SK-N-DZ (cell line): ENCODE results near the gene ZC3H7A.

ENCODE experiments used
- DNase-seq: peaks from one replicate; pipeline ENCODE4 v3.0.0-alpha.2; 2015; ENCODE audit warnings: low spot score
- small RNA-seq, 2 experiments: library from RNA; depleted of rRNA; stranded (forward); fragments of <200 nt; gene quantifications; one replicate each; pipeline ENCODE3, GENCODE V24; 2014

Gene ZC3H7A

GRCh38 chr16:11705311-11706025, 91.6 kb downstream of the ZC3H7A start:
- no peak for DNase-seq

Small RNA genes within 50 kb of the gene (small RNA-seq; reads per million reads assigned to genes)
- gene RF00017: 0 reads per million in 2 experiments
